SH-SY5Y (cell line): Measurements from ENCODE around the gene MYMK.

Experiments
- GATA2 ChIP-seq: IDR thresholded peaks from 2 replicates; pipeline ENCODE4 v1.6.1; 2011; ENCODE audit warnings: mild to moderate bottlenecking, low read depth, low read length
- GATA3 ChIP-seq: IDR thresholded peaks from 2 replicates; pipeline ENCODE4 v1.6.1; 2011; ENCODE audit warnings: low read depth, mild to moderate bottlenecking, low read length, moderate library complexity

Gene MYMK

DNA sequence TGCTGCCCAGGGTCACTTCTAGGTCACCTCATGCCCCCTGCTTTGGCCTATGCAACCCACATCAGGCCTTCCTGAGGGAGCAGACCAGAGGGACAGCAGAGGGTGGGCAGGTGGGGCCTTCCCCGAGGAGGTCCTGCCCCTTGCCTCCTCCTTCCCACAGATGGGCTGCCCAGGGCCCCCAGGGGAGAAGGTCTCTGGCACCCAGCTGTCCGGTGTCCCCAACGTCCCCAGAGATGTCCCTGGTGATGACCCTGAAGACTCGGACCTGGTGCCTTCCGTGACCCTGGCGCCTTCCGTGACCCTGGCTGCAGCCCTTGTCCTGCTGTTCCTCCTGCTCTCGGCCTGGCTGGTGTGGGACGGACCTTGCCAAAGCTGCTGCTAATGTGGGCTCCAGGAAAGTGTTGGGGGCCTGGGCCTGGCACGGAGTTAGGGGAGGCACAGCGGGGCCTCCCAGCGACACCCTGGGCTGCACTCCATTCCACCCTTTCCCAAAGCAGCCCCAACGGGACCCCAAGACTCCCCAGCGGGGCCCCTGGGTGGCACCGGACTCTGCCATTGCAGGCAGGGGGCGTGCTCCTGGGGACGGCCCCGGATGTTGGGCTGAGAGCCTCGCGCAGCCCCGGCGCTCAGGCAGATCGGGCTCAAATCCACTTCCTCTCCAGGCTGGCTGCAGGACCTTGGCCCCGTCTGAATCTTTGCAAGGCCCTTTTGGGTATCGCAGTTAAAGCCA, 39.1 kb downstream of the MYMK start:
- TF ChIP-seq GATA3 (no peak), GATA2 (no peak)

- TF ChIP-seq GATA3 (no peak), GATA2 (no peak)
Measured at GRCh38 chr9:133484671-133485437, 39.9 kb downstream of the MYMK start.

GRCh38 chr9:133483611-133484010, 41.1 kb downstream of the MYMK start:
- TF ChIP-seq GATA2 (no peak), GATA3 (no peak)

DNA sequence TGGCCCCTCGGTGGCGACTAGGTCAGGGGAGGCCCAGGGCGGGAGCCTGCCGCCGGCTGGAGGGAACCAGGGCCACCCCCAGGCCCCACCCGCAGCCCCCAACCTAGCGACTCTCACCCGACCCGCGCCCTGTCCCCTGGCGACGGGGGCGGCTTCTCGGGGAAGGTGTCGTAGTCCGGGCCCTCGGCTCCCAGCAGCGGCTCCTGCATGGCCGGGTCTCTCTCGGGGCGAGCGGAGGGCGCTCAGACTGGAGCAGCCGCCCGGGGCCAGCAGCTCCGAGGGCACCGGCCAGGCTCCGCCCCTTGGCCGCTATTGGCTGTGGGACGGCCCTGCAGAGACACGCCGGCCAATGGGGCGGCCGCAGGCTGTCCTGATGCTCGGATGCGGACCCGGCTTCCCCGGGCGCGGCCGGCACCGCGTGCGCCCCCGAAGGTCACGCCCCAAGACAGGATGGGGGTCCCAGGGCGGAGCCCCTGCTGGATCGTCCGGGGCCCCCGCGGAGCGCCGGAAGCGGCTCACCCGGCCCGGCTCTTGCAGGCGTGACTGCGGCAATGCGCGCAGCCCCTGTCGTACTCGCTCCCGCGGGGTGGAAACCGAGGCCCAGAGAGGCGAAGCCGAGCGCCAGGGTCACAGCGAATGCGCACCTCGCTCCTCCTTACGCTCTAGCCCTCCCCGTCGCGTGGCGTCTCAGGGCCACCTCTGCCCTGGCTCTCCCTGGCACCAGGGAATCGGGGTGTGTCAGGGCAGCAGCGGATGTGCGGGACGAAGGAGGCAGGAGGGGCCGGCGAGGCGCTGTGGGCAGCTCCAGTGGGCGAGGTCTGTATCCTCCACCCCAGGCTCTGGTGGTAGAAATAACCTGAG, 45.7 kb downstream of the MYMK start, which contains the start of gene SLC2A6:
TSS of gene SLC2A6 (minus strand) at position 249 of the 861 bp plus-strand sequence. CDS start at position 209, 40 bp downstream.
- TF ChIP-seq GATA3 (no peak), GATA2 (no peak)

DNA sequence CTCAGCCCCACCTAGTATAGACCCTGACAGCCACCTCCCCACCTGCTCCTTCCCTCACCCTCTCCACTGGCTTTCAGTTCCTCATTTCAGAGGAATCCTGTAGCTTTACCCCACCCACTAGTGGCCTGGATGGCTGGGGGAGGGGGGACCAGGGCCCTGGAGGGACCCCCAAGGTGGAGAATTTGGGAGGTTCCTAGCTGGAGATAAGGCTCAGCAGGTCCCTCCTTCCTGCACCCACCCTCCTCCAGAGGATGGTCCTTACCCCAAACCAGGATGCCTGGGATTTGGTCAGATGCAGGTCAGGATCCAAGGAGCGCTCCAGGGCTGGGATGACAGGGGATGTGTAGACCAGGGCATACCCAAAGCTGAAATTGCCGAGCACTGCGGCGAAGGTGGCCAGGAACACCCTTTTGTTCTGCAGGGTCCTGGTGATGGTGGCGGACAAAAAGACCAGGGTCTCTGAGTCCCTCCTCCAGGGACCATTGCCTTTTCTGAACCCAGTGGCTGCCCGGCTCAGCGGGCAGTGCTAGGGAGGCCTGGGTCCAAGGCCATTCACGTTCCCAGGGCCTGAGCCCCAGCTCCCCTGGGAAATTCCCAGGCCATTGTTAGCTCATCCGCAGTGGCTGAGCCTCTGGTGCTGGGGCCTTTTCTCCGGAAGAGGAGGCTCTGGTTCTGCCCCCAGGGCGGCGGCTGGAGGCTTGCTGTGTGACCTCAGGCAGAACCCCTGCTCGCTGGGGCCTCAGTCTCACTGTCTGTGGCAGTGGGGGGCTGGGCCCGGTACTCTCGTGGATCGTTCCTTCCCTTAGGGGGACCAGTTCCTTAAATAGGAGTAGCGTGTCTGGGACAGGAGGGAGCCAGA, 46.5 kb downstream of the MYMK start:
- TF ChIP-seq GATA2, result no peak
- TF ChIP-seq GATA3, result no peak

DNA sequence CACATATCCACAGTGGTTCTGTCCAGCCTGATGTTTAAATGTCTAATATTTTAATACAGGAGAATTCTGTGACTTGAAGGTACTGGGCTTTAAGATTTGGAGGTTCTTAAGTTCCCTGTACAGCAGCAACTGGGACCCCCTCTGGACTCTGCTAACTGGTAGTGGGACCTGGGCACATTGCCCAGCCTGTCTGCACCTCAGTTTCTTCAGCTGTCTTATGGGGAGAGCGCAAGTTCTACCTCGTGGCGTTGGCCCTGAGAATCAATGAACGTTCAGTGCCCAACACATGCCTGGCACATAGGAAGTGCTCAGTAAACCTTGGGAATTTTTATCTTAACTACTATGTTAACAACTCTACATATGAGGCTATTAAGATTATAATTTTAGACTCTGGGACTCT, 47.3 kb downstream of the MYMK start:
- TF ChIP-seq GATA2 (no peak), GATA3 (no peak)

DNA sequence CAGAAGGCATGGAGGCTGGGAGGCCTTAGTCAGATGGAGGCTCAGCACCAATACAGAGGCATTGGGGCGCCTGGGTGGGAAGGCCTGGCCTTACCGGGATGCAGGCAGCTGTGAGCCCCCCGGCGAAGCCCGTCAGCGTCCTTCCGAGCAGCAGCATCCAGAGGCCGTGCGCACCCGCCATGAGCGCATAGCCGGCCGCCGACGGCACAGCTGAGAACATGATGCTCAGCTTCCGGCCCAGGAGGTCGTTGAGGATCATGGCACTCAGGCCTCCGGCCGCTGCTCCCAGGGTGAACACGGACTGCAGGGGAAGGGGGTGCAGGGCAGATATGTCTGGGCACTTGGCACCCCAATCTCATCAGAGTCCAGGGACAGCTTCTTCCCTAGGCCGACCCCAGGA, 47.8 kb downstream of the MYMK start:
- no peak for TF ChIP-seq GATA3
- no peak for TF ChIP-seq GATA2

- TF ChIP-seq GATA2 (no peak), GATA3 (no peak)
Measured at GRCh38 chr9:133476036-133476931, 48.5 kb downstream of the MYMK start.

- TF ChIP-seq GATA3 (no peak), GATA2 (no peak)
Measured at GRCh38 chr9:133475292-133476012, 49.3 kb downstream of the MYMK start.

DNA sequence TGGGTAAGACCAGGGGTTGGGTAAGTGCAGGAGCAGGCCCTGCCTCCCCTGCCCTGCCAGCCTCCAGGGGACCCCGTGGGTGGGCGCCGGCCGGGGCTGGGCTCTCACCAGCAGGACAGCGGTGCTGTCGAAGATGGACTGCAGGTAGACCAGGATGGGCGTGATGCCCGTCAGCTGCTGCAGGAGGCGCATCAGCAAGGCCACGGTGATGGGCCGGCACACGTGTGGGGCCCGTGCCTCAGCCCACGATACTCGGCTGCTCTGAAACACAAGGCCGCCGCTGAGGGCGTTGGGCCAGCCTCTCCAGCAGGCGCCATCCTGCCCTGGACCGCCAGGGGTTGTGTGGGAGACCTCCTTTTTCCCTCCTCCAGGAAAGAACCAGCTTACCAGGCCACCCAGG, 49.9 kb downstream of the MYMK start:
- TF ChIP-seq GATA3, result no peak
- no peak for TF ChIP-seq GATA2

DNA sequence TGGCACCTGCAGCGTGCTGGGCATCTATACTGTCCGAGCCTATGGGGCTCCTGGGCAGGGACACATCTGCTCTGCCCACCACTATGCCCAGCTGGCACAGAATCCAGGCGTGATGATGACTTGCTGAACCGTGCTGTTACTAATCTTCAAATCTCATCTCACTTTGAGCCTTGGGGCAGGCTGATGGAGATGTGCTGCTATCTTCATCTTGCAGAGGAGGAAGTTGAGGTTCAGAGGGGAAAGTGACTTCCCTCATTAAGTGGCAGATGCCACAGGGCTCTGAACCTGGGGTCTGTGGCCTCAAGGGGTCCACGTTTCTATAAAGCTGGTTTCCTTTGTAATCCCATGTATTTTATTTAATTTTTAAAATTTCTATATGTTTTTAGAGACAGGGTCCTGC, 50.5 kb downstream of the MYMK start:
- TF ChIP-seq GATA3 (no peak), GATA2 (peak; percentile 69; the same call in 1 of the 2 replicates)

- no peak for TF ChIP-seq GATA2
- no peak for TF ChIP-seq GATA3
Measured at GRCh38 chr9:133473743-133474142, 51.0 kb downstream of the MYMK start.
